SK-N-SH treated with all-trans-retinoic acid at 6 μM for 48 hours (cell line): ENCODE results near the gene RIOX2.

ENCODE experiments used
- ATAC-seq: fragments of 200-7000 bp; cut with Tn5 transposase; 3 replicates; pipeline ENCODE4 v1.9.1; 2020; ENCODE audit warnings: mild to moderate bottlenecking, moderate library complexity
- ARNTL ChIP-seq: fragments of 450-650 bp; formaldehyde crosslinking; IDR thresholded peaks from 2 replicates; pipeline ENCODE4 v1.5.0; 2020; ENCODE audit warnings: low read depth, mild to moderate bottlenecking, moderate library complexity, borderline replicate concordance
- BACH2 ChIP-seq: fragments of 250-450 bp; sonication (Bioruptor Pico); IDR thresholded peaks from 2 replicates; pipeline ENCODE4 v1.9.0; 2021; ENCODE audit warnings: mild to moderate bottlenecking, borderline replicate concordance
- CSDC2 ChIP-seq: fragments of 250-450 bp; sonication (Bioruptor Pico); IDR thresholded peaks from 2 replicates; pipeline ENCODE4 v1.5.0; 2020; ENCODE audit warnings: mild to moderate bottlenecking, moderate library complexity
- ESRRG ChIP-seq: fragments of 250-450 bp; sonication (Bioruptor Pico); IDR thresholded peaks from 2 replicates; pipeline ENCODE4 v1.6.1; 2021; ENCODE audit warnings: mild to moderate bottlenecking
- GLIS3 ChIP-seq: fragments of 250-450 bp; sonication (Bioruptor Pico); IDR thresholded peaks from 2 replicates; pipeline ENCODE4 v1.5.0; 2020; ENCODE audit warnings: mild to moderate bottlenecking, moderate library complexity
- ISL1 ChIP-seq: fragments of 250-450 bp; sonication (Bioruptor Pico); IDR thresholded peaks from 2 replicates; pipeline ENCODE4 v2.1.2; 2022; ENCODE audit warnings: mild to moderate bottlenecking, moderate library complexity
- OSR1 ChIP-seq: fragments of 250-450 bp; sonication (Bioruptor Pico); IDR thresholded peaks from 2 replicates; pipeline ENCODE4 v1.8.0; 2022; ENCODE audit warnings: moderate library complexity, mild to moderate bottlenecking, inconsistent platforms
- PPARA ChIP-seq: fragments of 250-450 bp; sonication (Bioruptor Pico); IDR thresholded peaks from 2 replicates; pipeline ENCODE4 v1.5.0; 2020; ENCODE audit warnings: mild to moderate bottlenecking, borderline replicate concordance
- RARB ChIP-seq: fragments of 250-450 bp; sonication (Bioruptor Pico); IDR thresholded peaks from 2 replicates; pipeline ENCODE4 v1.8.0; 2021; ENCODE audit warnings: mild to moderate bottlenecking, moderate library complexity
- SNAI2 ChIP-seq: fragments of 250-450 bp; sonication (Bioruptor Pico); IDR thresholded peaks from 2 replicates; pipeline ENCODE4 v1.5.0; 2020; ENCODE audit warnings: mild to moderate bottlenecking, moderate library complexity
- TCF4 ChIP-seq: fragments of 250-450 bp; sonication (Bioruptor Pico); IDR thresholded peaks from 2 replicates; pipeline ENCODE4 v1.8.0; 2021; ENCODE audit warnings: mild to moderate bottlenecking, moderate library complexity, borderline replicate concordance
- TOX ChIP-seq: fragments of 250-450 bp; sonication (Bioruptor Pico); IDR thresholded peaks from 2 replicates; pipeline ENCODE4 v1.8.0; 2021; ENCODE audit warnings: mild to moderate bottlenecking, moderate library complexity, borderline replicate concordance
- ZC3H10 ChIP-seq: fragments of 250-450 bp; sonication (Bioruptor Pico); IDR thresholded peaks from 2 replicates; pipeline ENCODE4 v1.5.1; 2021; ENCODE audit warnings: mild to moderate bottlenecking, moderate library complexity
- ZFP3 ChIP-seq: fragments of 250-450 bp; sonication (Bioruptor Pico); IDR thresholded peaks from 2 replicates; pipeline ENCODE4 v1.5.0; 2020; ENCODE audit warnings: mild to moderate bottlenecking, moderate library complexity
- ZFP30 ChIP-seq: fragments of 450-650 bp; formaldehyde crosslinking; IDR thresholded peaks from 2 replicates; pipeline ENCODE4 v1.5.0; 2022; ENCODE audit warnings: mild to moderate bottlenecking, moderate library complexity
- ZNF565 ChIP-seq: fragments of 450-650 bp; formaldehyde crosslinking; conservative IDR thresholded peaks from 2 replicates; pipeline ENCODE4 v1.5.0; 2020; ENCODE audit warnings: low read depth, mild to moderate bottlenecking, moderate library complexity
- ZNF70 ChIP-seq: fragments of 450-650 bp; formaldehyde crosslinking; IDR thresholded peaks from 2 replicates; pipeline ENCODE4 v1.5.0; 2020; ENCODE audit warnings: mild to moderate bottlenecking, moderate library complexity
- ZNF8 ChIP-seq: fragments of 450-650 bp; formaldehyde crosslinking; IDR thresholded peaks from 2 replicates; pipeline ENCODE4 v1.5.0; 2020; ENCODE audit warnings: mild to moderate bottlenecking, moderate library complexity
- TF ChIP-seq, protein P1 (sequence below): fragments of 250-450 bp; sonication (Bioruptor Pico); IDR thresholded peaks from 2 replicates; pipeline ENCODE4 v1.5.1; 2020; ENCODE audit warnings: low read depth, mild to moderate bottlenecking, moderate library complexity
- TF ChIP-seq, protein P2 (sequence below): fragments of 250-450 bp; sonication (Bioruptor Pico); IDR thresholded peaks from 2 replicates; pipeline ENCODE4 v1.8.0; 2021; ENCODE audit warnings: low read depth, mild to moderate bottlenecking, moderate library complexity, borderline replicate concordance
- TF ChIP-seq, protein P3 (sequence below): fragments of 250-450 bp; sonication (Bioruptor Pico); IDR thresholded peaks from 2 replicates; pipeline ENCODE4 v1.5.0; 2020; ENCODE audit warnings: mild to moderate bottlenecking, moderate library complexity
- TF ChIP-seq, protein P4 (sequence below): fragments of 250-450 bp; sonication (Bioruptor Pico); IDR thresholded peaks from 2 replicates; pipeline ENCODE4 v1.5.1; 2021; ENCODE audit warnings: mild to moderate bottlenecking, moderate library complexity
- TF ChIP-seq, protein P5 (sequence below): fragments of 250-450 bp; sonication (Bioruptor Pico); IDR thresholded peaks from 2 replicates; pipeline ENCODE4 v1.8.0; 2020; ENCODE audit warnings: mild to moderate bottlenecking, moderate library complexity, borderline replicate concordance

RIOX2 gene

DNA sequence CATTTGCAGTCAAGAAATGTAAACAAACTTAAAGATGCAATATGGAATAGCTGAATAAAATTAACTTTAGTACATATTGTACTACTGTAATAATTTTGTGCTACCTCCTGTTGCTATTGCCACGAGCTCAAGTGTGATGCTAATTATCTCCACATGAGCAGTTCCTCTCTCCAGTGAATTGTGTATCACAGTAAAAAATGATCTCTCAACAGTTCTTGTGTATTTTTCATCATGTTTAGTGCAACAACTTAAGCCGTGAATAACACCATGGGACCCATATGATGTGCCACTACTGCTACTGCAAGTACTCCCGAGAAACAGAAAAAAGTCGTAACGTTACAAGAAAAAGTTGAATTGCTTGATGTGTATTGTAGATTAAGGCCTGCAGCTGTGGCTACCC lies 12.4 kb downstream of the RIOX2 start:
- ATAC-seq: no peak
- no peak for TF ChIP-seq CSDC2
- TF ChIP-seq ZFP30 (CRISPR knock-in tag): no peak
- TF ChIP-seq ZNF565 (CRISPR knock-in tag): no peak
- TF ChIP-seq, protein P1, sequence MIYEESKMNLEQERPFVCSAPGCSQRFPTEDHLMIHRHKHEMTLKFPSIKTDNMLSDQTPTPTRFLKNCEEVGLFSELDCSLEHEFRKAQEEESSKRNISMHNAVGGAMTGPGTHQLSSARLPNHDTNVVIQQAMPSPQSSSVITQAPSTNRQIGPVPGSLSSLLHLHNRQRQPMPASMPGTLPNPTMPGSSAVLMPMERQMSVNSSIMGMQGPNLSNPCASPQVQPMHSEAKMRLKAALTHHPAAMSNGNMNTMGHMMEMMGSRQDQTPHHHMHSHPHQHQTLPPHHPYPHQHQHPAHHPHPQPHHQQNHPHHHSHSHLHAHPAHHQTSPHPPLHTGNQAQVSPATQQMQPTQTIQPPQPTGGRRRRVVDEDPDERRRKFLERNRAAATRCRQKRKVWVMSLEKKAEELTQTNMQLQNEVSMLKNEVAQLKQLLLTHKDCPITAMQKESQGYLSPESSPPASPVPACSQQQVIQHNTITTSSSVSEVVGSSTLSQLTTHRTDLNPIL (CRISPR knock-in tag): no peak
- TF ChIP-seq ZNF70 (CRISPR knock-in tag): no peak
- no peak for TF ChIP-seq ZFP3 (CRISPR knock-in tag)
- TF ChIP-seq, protein P2, sequence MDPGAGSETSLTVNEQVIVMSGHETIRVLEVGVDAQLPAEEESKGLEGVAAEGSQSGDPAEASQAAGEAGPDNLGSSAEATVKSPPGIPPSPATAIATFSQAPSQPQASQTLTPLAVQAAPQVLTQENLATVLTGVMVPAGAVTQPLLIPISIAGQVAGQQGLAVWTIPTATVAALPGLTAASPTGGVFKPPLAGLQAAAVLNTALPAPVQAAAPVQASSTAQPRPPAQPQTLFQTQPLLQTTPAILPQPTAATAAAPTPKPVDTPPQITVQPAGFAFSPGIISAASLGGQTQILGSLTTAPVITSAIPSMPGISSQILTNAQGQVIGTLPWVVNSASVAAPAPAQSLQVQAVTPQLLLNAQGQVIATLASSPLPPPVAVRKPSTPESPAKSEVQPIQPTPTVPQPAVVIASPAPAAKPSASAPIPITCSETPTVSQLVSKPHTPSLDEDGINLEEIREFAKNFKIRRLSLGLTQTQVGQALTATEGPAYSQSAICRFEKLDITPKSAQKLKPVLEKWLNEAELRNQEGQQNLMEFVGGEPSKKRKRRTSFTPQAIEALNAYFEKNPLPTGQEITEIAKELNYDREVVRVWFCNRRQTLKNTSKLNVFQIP (CRISPR knock-in tag): no peak
- no peak for TF ChIP-seq SNAI2
- TF ChIP-seq OSR1 (CRISPR knock-in tag): no peak
- no peak for TF ChIP-seq ESRRG
- no peak for TF ChIP-seq ZC3H10 (CRISPR knock-in tag)
- TF ChIP-seq, protein P3, sequence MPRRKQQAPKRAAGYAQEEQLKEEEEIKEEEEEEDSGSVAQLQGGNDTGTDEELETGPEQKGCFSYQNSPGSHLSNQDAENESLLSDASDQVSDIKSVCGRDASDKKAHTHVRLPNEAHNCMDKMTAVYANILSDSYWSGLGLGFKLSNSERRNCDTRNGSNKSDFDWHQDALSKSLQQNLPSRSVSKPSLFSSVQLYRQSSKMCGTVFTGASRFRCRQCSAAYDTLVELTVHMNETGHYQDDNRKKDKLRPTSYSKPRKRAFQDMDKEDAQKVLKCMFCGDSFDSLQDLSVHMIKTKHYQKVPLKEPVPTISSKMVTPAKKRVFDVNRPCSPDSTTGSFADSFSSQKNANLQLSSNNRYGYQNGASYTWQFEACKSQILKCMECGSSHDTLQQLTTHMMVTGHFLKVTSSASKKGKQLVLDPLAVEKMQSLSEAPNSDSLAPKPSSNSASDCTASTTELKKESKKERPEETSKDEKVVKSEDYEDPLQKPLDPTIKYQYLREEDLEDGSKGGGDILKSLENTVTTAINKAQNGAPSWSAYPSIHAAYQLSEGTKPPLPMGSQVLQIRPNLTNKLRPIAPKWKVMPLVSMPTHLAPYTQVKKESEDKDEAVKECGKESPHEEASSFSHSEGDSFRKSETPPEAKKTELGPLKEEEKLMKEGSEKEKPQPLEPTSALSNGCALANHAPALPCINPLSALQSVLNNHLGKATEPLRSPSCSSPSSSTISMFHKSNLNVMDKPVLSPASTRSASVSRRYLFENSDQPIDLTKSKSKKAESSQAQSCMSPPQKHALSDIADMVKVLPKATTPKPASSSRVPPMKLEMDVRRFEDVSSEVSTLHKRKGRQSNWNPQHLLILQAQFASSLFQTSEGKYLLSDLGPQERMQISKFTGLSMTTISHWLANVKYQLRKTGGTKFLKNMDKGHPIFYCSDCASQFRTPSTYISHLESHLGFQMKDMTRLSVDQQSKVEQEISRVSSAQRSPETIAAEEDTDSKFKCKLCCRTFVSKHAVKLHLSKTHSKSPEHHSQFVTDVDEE (CRISPR knock-in tag): no peak
- no peak for TF ChIP-seq ARNTL (CRISPR knock-in tag)
- TF ChIP-seq, protein P4, sequence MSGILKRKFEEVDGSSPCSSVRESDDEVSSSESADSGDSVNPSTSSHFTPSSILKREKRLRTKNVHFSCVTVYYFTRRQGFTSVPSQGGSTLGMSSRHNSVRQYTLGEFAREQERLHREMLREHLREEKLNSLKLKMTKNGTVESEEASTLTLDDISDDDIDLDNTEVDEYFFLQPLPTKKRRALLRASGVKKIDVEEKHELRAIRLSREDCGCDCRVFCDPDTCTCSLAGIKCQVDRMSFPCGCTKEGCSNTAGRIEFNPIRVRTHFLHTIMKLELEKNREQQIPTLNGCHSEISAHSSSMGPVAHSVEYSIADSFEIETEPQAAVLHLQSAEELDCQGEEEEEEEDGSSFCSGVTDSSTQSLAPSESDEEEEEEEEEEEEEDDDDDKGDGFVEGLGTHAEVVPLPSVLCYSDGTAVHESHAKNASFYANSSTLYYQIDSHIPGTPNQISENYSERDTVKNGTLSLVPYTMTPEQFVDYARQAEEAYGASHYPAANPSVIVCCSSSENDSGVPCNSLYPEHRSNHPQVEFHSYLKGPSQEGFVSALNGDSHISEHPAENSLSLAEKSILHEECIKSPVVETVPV: no peak
- no peak for TF ChIP-seq TCF4
- no peak for TF ChIP-seq GLIS3
- TF ChIP-seq BACH2 (CRISPR knock-in tag): no peak
- TF ChIP-seq RARB (CRISPR knock-in tag): no peak
- TF ChIP-seq, all 23 proteins: peak for 0

DNA sequence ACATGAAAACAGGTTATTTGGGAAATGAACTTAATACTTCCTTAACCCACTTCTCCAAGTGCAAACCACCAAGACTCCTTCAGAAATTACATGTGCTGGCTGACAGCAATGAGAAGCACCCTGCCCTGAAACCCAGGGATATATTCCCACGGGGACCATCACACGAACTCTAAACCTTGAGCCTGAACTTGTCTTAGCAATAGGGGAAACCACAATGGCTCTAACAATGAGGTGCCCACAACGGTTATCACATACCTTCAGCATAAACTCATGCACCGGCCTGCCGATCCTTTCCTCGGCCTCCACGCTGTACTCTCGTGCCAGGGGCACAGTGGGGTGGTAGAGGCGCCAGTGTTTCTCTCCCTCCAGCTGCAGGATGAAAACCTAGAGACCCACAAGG lies 13.4 kb downstream of the RIOX2 start:
- no peak for ATAC-seq
- TF ChIP-seq, protein P3 (CRISPR knock-in tag): no peak
- TF ChIP-seq TOX (CRISPR knock-in tag) (no peak), ARNTL (CRISPR knock-in tag) (no peak), GLIS3 (no peak), ZNF565 (CRISPR knock-in tag) (no peak), ZNF8 (no peak), SNAI2 (no peak), TCF4 (no peak), ISL1 (no peak), PPARA (CRISPR knock-in tag) (no peak), OSR1 (CRISPR knock-in tag) (no peak), RARB (CRISPR knock-in tag) (no peak), ZNF70 (CRISPR knock-in tag) (no peak), BACH2 (CRISPR knock-in tag) (no peak), CSDC2 (no peak), ZFP3 (CRISPR knock-in tag) (no peak)
- TF ChIP-seq, protein P4: no peak
- TF ChIP-seq, protein P5, sequence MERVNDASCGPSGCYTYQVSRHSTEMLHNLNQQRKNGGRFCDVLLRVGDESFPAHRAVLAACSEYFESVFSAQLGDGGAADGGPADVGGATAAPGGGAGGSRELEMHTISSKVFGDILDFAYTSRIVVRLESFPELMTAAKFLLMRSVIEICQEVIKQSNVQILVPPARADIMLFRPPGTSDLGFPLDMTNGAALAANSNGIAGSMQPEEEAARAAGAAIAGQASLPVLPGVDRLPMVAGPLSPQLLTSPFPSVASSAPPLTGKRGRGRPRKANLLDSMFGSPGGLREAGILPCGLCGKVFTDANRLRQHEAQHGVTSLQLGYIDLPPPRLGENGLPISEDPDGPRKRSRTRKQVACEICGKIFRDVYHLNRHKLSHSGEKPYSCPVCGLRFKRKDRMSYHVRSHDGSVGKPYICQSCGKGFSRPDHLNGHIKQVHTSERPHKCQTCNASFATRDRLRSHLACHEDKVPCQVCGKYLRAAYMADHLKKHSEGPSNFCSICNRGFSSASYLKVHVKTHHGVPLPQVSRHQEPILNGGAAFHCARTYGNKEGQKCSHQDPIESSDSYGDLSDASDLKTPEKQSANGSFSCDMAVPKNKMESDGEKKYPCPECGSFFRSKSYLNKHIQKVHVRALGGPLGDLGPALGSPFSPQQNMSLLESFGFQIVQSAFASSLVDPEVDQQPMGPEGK (CRISPR knock-in tag): no peak
